Measurements from ENCODE around the gene THSD1.
"Not testable (repeated sequence)": the region's sequence is repeated elsewhere in the genome, so short reads cannot be mapped to it uniquely, and the experiment has no call there.

- TF ChIP-seq CTCF (IDR thresholded peaks at IDR 0.05; ENCODE audit: low read depth, low read length); POLR2A (IDR thresholded peaks at IDR 0.05; ENCODE audit: extremely low read depth, insufficient read length); MAX (IDR thresholded peaks at IDR 0.05; ENCODE audit: low read depth, low read length); MYC (IDR thresholded peaks at IDR 0.05; ENCODE audit: low read depth, low read length): not testable (repeated sequence)
These were observed 74.1 kb downstream of the THSD1 start for GRCh38 chr13:52331844-52332243.
